Hepatocyte (in vitro differentiated cells): Measurements from ENCODE around the gene UBE3C. TPM values are rescaled to one million over a fixed set of nuclear protein-coding genes. Genes with fewer than 3 reads are reported as not detected.

Experiments used
- DNase-seq: peaks from one replicate; pipeline ENCODE4 v3.0.0-alpha.2; 2016; ENCODE audit warnings: low spot score
- H2AFZ ChIP-seq: fragments of 200-600 bp; sonication (generic); 2 replicates; pipeline ENCODE4 v1.6.0; 2016; ENCODE audit warnings: antibody characterized with exemption, mild to moderate bottlenecking
- H3K27ac ChIP-seq: fragments of 200-600 bp; sonication (generic); 2 replicates; pipeline ENCODE4 v1.5.1; 2016; ENCODE audit warnings: mild to moderate bottlenecking
- H3K27me3 ChIP-seq: fragments of 200-600 bp; sonication (generic); 2 replicates; pipeline ENCODE4 v1.6.1; 2016
- H3K36me3 ChIP-seq: fragments of 200-600 bp; sonication (generic); replicated peaks from 2 replicates; pipeline ENCODE4 v1.5.1; 2016; ENCODE audit warnings: low read depth; ENCODE audit not compliant: insufficient read depth
- H3K4me1 ChIP-seq: fragments of 200-600 bp; sonication (generic); 2 replicates; pipeline ENCODE4 v1.5.1; 2016; ENCODE audit warnings: mild to moderate bottlenecking, moderate library complexity; ENCODE audit not compliant: insufficient read depth
- H3K4me2 ChIP-seq: fragments of 200-600 bp; sonication (generic); 2 replicates; pipeline ENCODE4 v1.6.0; 2016
- H3K4me3 ChIP-seq: fragments of 200-600 bp; sonication (generic); 2 replicates; pipeline ENCODE4 v1.5.1; 2016; ENCODE audit warnings: mild to moderate bottlenecking
- H3K79me2 ChIP-seq: fragments of 200-600 bp; sonication (generic); 2 replicates; pipeline ENCODE4 v1.6.0; 2017; ENCODE audit warnings: mild to moderate bottlenecking
- H3K9me2 ChIP-seq: fragments of 200-600 bp; sonication (generic); replicated peaks from 2 replicates; pipeline ENCODE4 v1.6.0; 2017; ENCODE audit warnings: mild to moderate bottlenecking; ENCODE audit not compliant: insufficient read depth
- H3K9me3 ChIP-seq: fragments of 200-600 bp; sonication (generic); 2 replicates; pipeline ENCODE4 v1.5.1; 2016; ENCODE audit warnings: low read depth, mild to moderate bottlenecking
- H4K20me1 ChIP-seq: fragments of 200-600 bp; sonication (generic); 2 replicates; pipeline ENCODE4 v1.6.0; 2016; ENCODE audit warnings: mild to moderate bottlenecking; ENCODE audit not compliant: insufficient read depth, poor library complexity, severe bottlenecking
- CTCF ChIP-seq: fragments of 200-600 bp; sonication (generic); IDR thresholded peaks from 2 replicates; pipeline ENCODE4 v1.5.1; 2016; ENCODE audit warnings: antibody characterized with exemption, mild to moderate bottlenecking; ENCODE audit not compliant: poor library complexity
- EZH2 ChIP-seq: fragments of 200-600 bp; sonication (generic); IDR thresholded peaks from 2 replicates; pipeline ENCODE4 v1.6.1; 2016; ENCODE audit warnings: antibody characterized with exemption, mild to moderate bottlenecking, borderline replicate concordance
- EZH2phosphoT487 ChIP-seq: fragments of 200-600 bp; sonication (generic); IDR thresholded peaks from one replicate; pipeline ENCODE4 v1.6.1; 2018; ENCODE audit warnings: antibody characterized with exemption, mild to moderate bottlenecking, low read depth, moderate library complexity; ENCODE audit not compliant: unreplicated experiment, severe bottlenecking
- WGBS: methylation state at CpG from one replicate; pipeline ENCODE4 v1.1.6; 2016; ENCODE audit warnings: low lambda C conversion rate; ENCODE audit errors: missing lambda C conversion rate; 5-methylcytosine and 5-hydroxymethylcytosine counted together
- polyA plus RNA-seq: library from polyadenylated mRNA; unstranded; fragments of >200 nt; fragmentation: Nextera tagmentation; extraction: Ambion mirVana; gene quantifications from 2 replicates; pipeline ENCODE4 v1.2.1, GENCODE V29; 2016
- total RNA-seq: library from RNA; depleted of rRNA; stranded (reverse); fragments of >200 nt; gene quantifications from 2 replicates; pipeline ENCODE4 v1.2.3, GENCODE V29; 2014

The UBE3C gene
- total and polyA plus RNA-seq, 2 experiments from 2014 or later: 24.6 to 72.6 TPM

DNA sequence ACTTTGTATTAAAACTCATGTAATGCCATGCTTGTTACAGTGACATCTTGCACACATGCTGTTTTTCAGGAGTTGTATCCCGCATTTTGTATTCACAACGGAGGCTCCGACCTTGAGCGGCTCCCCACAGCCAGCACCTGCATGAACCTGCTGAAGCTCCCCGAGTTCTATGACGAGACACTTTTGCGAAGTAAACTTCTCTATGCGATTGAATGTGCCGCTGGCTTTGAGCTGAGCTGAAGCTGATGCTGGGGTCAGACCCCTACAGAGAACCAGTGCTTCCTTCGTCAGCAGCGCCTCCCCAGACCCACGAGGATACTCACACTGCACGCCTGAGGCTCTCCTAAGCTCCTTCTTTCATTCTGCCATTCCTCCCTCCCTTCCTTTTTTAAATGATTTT, 128.8 kb downstream of the UBE3C start:
- H3K4me3 ChIP-seq: no peak overlapping the region
- WGBS: 94% methylated on average over 13 of the region's 13 CpGs
- no peaks in the 10 kb centered on the region for H3K27me3 ChIP-seq
- TF ChIP-seq EZH2: no peak
- TF ChIP-seq EZH2phosphoT487: no peak
- TF ChIP-seq CTCF: no peak
- H4K20me1 ChIP-seq: no peaks in the 10 kb centered on the region
- H3K27ac ChIP-seq: no peak overlapping the region
- H3K79me2 ChIP-seq: no peaks in the 10 kb centered on the region
- no peak overlapping the region for H2AFZ ChIP-seq
- no peaks in the 10 kb centered on the region for H3K36me3 ChIP-seq
- no peaks in the 10 kb centered on the region for H3K9me3 ChIP-seq
- DNase-seq: no peak
- no peak overlapping the region for H3K4me2 ChIP-seq
- no peaks in the 10 kb centered on the region for H3K9me2 ChIP-seq
- H3K4me1 ChIP-seq: peaks cover 4% of the 10 kb centered on the region

GRCh38 chr7:157267956-157268355, 129.2 kb downstream of the UBE3C start:
- no peak overlapping the region for H3K4me2 ChIP-seq
- H3K27me3 ChIP-seq: no peaks in the 10 kb centered on the region
- no peaks in the 10 kb centered on the region for H3K9me2 ChIP-seq
- no peak overlapping the region for H2AFZ ChIP-seq
- H4K20me1 ChIP-seq: no peaks in the 10 kb centered on the region
- DNase-seq: no peak
- H3K4me1 ChIP-seq: peaks cover 6% of the 10 kb centered on the region
- H3K4me3 ChIP-seq: no peak overlapping the region
- H3K27ac ChIP-seq: no peak overlapping the region
- WGBS: 88% methylated on average over 5 of the region's 5 CpGs
- no peaks in the 10 kb centered on the region for H3K36me3 ChIP-seq
- TF ChIP-seq CTCF (no peak), EZH2phosphoT487 (no peak), EZH2 (no peak)
- H3K9me3 ChIP-seq: no peaks in the 10 kb centered on the region
- no peaks in the 10 kb centered on the region for H3K79me2 ChIP-seq

- TF ChIP-seq CTCF (no peak), EZH2phosphoT487 (no peak), EZH2 (no peak)
- no peak for DNase-seq
Measured at GRCh38 chr7:157268540-157268939, 129.8 kb downstream of the UBE3C start.

More at GRCh38 chr7:157268540-157268939, 129.8 kb downstream of the UBE3C start:
- Histone ChIP-seq H3K36me3 (no peaks in the 10 kb centered on the region), H2AFZ (no peak overlapping the region), H3K4me2 (no peak overlapping the region), H4K20me1 (no peaks in the 10 kb centered on the region), H3K4me3 (no peak overlapping the region), H3K27ac (no peak overlapping the region), H3K79me2 (no peaks in the 10 kb centered on the region), H3K9me3 (no peaks in the 10 kb centered on the region), H3K27me3 (no peaks in the 10 kb centered on the region), H3K4me1 (peaks cover 10% of the 10 kb centered on the region), H3K9me2 (no peaks in the 10 kb centered on the region)
- 87% methylated on average over 13 of the region's 13 CpGs for WGBS
